HG03378 (cell line): ENCODE data around the gene IGFN1.
"Not testable (repeated sequence)": the region's sequence is repeated elsewhere in the genome, so short reads cannot be mapped to it uniquely, and the experiment has no call there.

ENCODE experiments used
- ATAC-seq: cut with Tn5 transposase; IDR thresholded peaks from one replicate; pipeline ENCODE4 v1.9.1; 2021; ENCODE audit warnings: mild to moderate bottlenecking, moderate library complexity; ENCODE audit not compliant: unreplicated experiment

Gene IGFN1

DNA sequence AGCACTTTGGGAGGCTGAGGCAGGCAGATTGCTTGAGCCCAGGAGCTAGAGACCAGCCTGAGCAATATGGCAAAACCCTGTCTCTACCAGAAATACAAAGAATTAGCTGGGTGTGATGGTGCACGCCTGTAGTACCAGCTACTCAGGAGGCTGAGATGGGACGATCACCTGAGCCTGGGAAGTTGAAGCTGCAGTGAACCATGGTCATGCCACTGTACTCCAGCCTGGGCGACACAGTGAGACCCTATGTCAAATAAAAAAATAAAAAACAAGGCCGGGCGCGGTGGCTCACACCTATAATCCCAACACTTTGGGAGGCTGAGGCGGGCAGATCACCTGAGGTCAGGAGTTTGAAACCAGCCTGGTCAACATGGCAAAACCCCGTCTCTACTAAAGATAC is 27.6 kb upstream of the IGFN1 start:
- not testable (repeated sequence) for ATAC-seq

DNA sequence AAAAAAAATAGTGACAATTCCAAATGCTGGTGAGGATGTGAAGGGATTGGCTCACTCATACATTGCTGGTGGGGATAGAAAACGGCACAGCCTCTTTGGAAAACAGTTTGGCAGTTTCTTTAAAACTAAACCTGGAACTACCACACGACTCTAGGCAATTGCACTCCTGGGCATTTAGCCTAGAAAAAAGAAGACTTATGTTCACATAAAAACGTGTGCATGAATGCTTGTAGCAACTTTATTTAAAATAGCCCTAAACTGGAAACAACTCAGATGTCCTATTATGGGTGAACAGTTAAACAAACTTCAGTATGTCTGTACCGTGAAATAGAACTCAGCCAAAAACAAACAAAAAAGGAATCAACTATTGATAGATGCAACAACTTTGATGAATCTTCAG is 26.9 kb upstream of the IGFN1 start:
- ATAC-seq: no peak

DNA sequence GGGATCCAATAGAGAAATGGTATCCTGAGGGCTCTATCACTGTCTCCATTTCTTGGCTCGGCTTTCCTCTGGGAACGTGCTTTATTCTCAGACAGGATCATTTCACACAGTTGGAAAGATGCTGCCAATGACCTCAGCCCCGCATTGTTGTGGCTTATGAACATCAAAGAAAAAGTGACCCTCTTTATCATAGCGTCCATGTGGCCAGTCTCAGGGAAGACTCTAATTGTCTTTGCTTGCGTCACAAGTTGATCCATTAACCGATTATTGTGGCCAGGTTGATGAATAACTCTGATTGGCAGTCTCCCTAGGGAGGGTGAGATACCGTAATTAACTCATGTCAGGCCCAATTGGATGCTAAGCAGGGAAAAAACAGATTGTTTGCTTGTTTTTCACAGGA is 26.0 kb upstream of the IGFN1 start:
- no peak for ATAC-seq

GRCh38 chr1:201167041-201167991 is 23.3 kb upstream of the IGFN1 start:
- no peak for ATAC-seq

DNA sequence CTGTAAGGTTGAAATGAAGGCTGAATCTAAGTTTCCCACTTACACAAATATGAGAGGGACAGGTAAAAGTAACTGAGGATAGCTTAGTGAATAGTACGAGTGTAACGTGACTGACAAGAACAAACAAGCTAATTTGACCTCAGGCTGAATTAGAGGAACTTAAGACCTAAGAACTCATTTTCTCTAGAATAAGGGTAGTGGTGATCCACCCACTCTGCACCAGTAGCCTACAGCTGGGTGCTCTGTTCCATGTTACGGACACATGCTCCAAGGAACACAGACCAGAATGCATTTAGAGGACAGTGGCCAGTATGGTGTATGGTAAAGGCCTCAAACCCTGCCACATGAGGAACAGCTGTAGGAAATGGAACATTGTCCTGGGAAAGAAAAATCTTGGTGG is 21.4 kb upstream of the IGFN1 start:
- ATAC-seq: no peak

DNA sequence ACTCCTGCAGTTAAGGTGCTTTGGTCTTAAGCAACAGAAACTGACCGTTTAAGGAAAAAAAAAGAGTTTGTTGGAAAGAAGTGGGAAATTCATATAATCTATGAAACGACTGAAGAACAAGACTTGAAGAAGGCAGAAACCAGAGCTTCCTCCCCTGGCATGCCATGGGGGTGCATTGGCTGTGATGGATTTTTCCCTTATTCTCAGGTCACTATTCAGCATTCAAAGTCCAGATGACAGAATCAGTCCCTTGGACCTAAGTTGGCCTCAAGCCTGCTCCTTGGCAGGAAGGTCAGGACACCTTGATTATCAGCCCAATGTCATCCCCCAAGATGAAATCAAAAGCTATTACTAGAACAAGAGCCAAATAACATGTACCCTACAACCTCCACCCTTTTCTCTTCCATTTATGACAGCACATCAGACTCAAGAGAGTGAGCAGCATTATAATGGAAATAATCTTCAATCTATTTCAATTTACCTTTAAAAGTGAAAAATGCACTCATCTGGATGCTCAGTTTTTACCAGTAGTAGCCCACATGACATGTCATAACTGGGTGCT is 20.6 kb upstream of the IGFN1 start:
- no peak for ATAC-seq

DNA sequence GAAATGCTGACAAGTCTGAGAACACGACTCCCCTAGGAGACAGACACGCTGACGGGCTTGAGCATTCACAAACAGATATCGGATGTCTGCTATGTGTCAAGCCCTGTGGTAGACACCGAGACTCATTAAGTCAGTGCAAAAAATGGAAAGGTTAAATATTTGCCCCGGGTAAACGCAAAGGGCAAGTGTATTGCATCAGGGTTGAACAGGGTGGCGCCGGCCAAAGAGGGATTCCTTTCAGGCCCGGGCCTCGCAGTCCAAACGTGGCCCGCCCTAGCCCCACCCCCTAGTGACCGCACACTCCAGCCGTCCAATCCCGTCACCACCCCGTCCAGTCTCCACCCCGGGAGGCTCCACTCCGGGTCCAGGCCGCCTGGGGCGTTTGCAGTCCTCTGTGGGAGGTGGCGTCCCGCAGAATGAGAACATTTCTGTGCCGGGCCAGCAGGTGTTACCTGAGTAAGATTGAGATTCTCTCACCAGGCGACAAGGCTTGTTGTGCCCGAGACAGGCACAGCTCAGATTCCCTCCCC is 20.0 kb upstream of the IGFN1 start:
- peak; percentile 87 for ATAC-seq

- ATAC-seq: peak; percentile 25
These were observed 19.3 kb upstream of the IGFN1 start for GRCh38 chr1:201171063-201172036.

DNA sequence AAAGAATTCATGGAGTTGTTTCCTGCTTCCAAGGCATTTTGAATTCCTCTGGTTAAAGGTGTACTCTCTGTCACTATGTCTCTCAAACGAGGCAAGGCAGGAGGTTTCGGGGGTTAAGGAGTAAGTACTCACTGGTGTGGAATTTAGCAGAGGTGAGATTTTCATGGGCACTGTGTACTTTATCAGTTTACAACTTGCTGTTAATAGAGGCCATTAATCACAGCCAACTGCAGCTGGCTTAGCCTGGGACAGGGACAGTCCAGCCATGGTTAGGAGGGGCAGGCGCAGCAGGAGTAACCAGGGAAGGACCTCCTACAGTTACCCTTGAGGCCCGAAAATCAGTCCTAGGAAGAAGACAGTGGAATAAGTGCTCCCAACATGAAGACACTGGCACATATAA is 18.3 kb upstream of the IGFN1 start:
- no peak for ATAC-seq

- ATAC-seq: no peak
These were observed 17.5 kb upstream of the IGFN1 start for GRCh38 chr1:201172999-201173610.

DNA sequence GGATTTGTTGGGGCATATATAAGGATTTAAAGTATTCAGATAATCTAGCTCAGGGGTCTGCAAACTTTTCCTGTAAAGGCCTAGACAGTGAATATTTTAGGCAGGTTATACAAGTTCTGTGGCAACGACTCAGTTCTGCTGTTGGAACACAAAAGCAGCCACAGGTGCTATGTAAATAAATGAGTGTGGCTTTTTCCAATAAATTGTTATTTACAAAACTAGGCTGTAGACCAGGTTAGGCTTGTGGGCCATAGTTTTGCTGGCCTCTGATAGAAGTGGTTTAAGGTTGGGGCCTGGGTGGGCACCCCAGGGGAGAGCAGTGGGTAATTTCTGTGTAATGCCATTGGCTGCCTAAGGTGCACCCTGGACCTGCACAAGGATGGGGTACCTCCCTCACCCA is 16.9 kb upstream of the IGFN1 start:
- no peak for ATAC-seq

GRCh38 chr1:201175820-201176500 is 14.7 kb upstream of the IGFN1 start:
- ATAC-seq: no peak

- ATAC-seq: no peak
These were observed 13.7 kb upstream of the IGFN1 start for GRCh38 chr1:201176940-201177339.

DNA sequence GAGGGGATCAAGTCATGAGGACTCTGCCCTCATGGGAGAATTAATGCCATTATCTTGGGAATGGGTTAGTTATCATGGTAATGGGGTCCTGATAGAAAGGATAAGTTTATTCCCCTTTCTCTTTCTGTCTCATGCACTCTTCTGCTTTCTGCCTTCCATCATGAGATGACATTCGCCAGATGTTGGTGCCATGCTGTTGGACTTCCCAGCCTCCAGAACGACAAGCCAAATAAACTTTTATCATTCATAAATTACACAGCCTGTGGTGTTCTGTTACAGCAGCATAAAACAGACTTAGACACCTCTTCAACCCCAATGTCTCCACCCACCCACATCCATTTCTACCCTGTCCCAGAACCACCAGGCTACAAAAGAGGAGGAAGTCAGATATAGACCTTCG is 11.9 kb upstream of the IGFN1 start:
- no peak for ATAC-seq

- ATAC-seq: no peak
These were observed 10.5 kb upstream of the IGFN1 start for GRCh38 chr1:201180141-201180540.

GRCh38 chr1:201180901-201181300 is 9.7 kb upstream of the IGFN1 start:
- ATAC-seq: no peak

DNA sequence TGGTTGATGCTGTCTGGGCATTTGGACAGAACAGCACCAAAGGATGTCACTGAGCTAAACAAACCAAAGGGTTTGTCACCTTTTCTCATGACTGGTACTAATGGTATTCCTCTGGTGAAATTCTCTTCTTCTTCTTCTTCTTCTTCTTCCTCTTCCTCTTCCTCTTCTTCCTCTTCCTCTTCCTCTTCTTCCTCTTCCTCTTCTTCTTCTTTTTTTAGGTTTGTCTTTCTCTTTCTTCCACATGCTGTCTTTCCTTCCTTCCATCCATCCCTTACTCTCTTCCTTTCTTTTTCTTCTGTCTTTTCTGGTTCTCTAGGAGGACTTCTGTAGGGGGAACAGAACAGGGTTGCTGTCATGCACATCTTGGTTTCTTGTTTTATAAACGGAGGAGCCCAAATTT is 9.3 kb upstream of the IGFN1 start:
- no peak for ATAC-seq

DNA sequence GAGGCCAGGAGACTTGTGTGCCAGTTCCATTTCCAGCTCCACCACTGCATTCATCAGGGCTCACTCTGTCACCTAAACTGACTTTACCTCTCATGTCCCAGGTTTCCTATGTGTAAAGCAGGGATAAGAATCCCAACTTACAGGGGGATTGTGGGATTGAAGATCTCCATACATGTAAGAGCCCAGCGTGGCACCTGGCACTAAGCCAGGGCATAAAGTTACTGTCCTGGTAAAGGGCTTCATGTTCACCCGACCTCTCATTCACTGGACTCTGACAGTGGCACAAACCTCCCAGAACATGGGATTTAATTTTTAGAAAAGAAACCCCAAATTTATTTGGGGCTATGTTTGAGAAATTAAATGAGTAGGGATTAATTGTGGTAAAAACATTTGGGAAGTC is 8.9 kb upstream of the IGFN1 start:
- ATAC-seq: no peak

DNA sequence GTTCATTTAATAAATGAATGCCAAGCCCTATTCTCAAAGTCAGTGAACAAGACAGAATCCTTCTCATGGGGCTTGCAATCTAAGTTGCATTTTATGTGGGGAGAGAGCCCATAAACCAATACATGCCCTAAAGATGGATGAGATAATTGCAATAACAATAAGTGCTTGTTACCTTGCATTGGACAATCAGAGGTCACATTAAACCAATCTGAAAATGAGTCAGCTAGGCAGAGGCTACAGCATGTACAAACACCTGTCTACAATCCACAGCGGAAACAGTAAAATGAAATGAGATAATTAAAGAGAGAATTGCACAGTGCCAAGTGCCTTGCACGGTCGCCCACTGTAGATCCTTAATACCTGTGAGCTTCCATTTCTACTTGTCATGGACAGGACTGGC is 7.4 kb upstream of the IGFN1 start:
- no peak for ATAC-seq

- no peak for ATAC-seq
These were observed 6.9 kb upstream of the IGFN1 start for GRCh38 chr1:201183753-201184152.
